ENCODE data around the gene AARSD1.
"Not testable (repeated sequence)": the region's sequence is repeated elsewhere in the genome, so short reads cannot be mapped to it uniquely, and the experiment has no call there.

Gene AARSD1

GRCh38 chr17:42980766-42981397 lies 16.6 kb upstream of the AARSD1 start:
- ATAC-seq = peak; percentile 84 to 86

GRCh38 chr17:42980274-42980765 lies 16.1 kb upstream of the AARSD1 start, which contains the start of gene RUNDC1:
Gene RUNDC1 (plus strand): TSS chr17:42980565. CDS start chr17:42980577, 12 bp downstream.
- peak; percentile 81 to 82 for ATAC-seq

GRCh38 chr17:42979511-42980273 lies 15.4 kb upstream of the AARSD1 start, which contains the start of gene PTGES3L:
Gene PTGES3L (minus strand): TSS chr17:42980080. CDS start chr17:42980053, 27 bp downstream.
- ATAC-seq = peak; percentile 46 to 50

GRCh38 chr17:42975701-42976100 lies 11.4 kb upstream of the AARSD1 start:
- not testable (repeated sequence) for ATAC-seq

- ATAC-seq = no peak
Measured at GRCh38 chr17:42975265-42975664, 11.0 kb upstream of the AARSD1 start.

- ATAC-seq = not testable (repeated sequence)
Measured at GRCh38 chr17:42973323-42973722, 9.1 kb upstream of the AARSD1 start.

- no peak for ATAC-seq
Measured at GRCh38 chr17:42971589-42971988, 7.3 kb upstream of the AARSD1 start.

- ATAC-seq = no peak
Measured at GRCh38 chr17:42969001-42969581, 4.8 kb upstream of the AARSD1 start.

GRCh38 chr17:42967925-42968324 lies 3.7 kb upstream of the AARSD1 start:
- ATAC-seq = no peak

GRCh38 chr17:42953669-42954068 lies 10.6 kb downstream of the AARSD1 start:
- no peak for ATAC-seq

GRCh38 chr17:42950044-42950783 lies 14.0 kb downstream of the AARSD1 start:
- ATAC-seq = no peak

GRCh38 chr17:42946812-42947211 lies 17.4 kb downstream of the AARSD1 start:
- no peak for ATAC-seq

GRCh38 chr17:42944211-42944610 lies 20.0 kb downstream of the AARSD1 start:
- ATAC-seq = no peak

- no peak for ATAC-seq
Measured at GRCh38 chr17:42937712-42938596, 26.3 kb downstream of the AARSD1 start.

GRCh38 chr17:42929497-42929844 lies 34.8 kb downstream of the AARSD1 start:
- ATAC-seq = no peak

- ATAC-seq = peak; percentile 73 to 77
Measured at GRCh38 chr17:42928714-42929496, 35.3 kb downstream of the AARSD1 start.

- ATAC-seq = no peak
Measured at GRCh38 chr17:42924891-42925290, 39.4 kb downstream of the AARSD1 start.

- ATAC-seq = not testable (repeated sequence)
Measured at GRCh38 chr17:42923472-42923871, 40.8 kb downstream of the AARSD1 start.

- no peak for ATAC-seq
Measured at GRCh38 chr17:42922294-42922693, 42.0 kb downstream of the AARSD1 start.

GRCh38 chr17:42920922-42921321 lies 43.3 kb downstream of the AARSD1 start:
- no peak for ATAC-seq
